Hepatocyte (in vitro differentiated cells): ENCODE data around the gene NTMT2.

ENCODE experiments used
- EZH2 ChIP-seq: fragments of 200-600 bp; sonication (generic); IDR thresholded peaks from 2 replicates; pipeline ENCODE4 v1.6.1; 2016; ENCODE audit warnings: antibody characterized with exemption, mild to moderate bottlenecking, borderline replicate concordance
- EZH2phosphoT487 ChIP-seq: fragments of 200-600 bp; sonication (generic); IDR thresholded peaks from one replicate; pipeline ENCODE4 v1.6.1; 2018; ENCODE audit warnings: antibody characterized with exemption, mild to moderate bottlenecking, low read depth, moderate library complexity; ENCODE audit not compliant: unreplicated experiment, severe bottlenecking
- TF ChIP-seq, protein P1 (sequence below): fragments of 200-600 bp; sonication (generic); IDR thresholded peaks from 2 replicates; pipeline ENCODE4 v1.5.1; 2016; ENCODE audit warnings: antibody characterized with exemption, mild to moderate bottlenecking; ENCODE audit not compliant: poor library complexity

DNA sequence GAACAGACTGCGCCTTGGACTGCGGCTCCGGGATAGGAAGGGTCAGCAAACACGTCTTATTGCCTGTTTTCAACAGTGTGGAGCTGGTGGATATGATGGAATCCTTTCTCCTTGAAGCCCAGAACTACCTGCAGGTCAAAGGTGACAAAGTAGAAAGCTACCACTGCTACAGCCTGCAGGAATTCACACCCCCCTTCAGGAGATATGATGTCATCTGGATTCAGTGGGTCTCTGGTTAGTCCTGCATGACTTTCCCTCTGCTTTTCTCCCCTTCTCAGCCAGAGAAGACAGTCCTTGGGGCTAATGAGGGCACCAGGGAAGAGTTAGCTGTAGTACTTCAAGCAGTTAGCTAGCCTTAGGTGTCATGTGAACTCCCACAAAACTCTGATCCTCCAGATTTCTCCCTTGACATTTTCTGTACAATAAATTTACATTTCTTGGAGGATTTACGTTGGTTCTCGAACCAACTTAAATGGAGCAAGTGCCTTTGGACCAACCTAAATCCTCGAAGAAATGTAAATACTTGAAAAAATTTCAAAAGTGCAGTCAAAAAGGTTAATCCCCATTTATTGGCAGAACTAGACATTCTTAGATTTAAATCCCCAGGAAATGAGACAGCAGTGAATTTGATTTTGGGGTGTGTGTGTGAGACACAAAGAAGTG, 20.9 kb downstream of the NTMT2 start:
- TF ChIP-seq, protein P1, sequence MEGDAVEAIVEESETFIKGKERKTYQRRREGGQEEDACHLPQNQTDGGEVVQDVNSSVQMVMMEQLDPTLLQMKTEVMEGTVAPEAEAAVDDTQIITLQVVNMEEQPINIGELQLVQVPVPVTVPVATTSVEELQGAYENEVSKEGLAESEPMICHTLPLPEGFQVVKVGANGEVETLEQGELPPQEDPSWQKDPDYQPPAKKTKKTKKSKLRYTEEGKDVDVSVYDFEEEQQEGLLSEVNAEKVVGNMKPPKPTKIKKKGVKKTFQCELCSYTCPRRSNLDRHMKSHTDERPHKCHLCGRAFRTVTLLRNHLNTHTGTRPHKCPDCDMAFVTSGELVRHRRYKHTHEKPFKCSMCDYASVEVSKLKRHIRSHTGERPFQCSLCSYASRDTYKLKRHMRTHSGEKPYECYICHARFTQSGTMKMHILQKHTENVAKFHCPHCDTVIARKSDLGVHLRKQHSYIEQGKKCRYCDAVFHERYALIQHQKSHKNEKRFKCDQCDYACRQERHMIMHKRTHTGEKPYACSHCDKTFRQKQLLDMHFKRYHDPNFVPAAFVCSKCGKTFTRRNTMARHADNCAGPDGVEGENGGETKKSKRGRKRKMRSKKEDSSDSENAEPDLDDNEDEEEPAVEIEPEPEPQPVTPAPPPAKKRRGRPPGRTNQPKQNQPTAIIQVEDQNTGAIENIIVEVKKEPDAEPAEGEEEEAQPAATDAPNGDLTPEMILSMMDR, result no peak
- no peak for TF ChIP-seq EZH2
- no peak for TF ChIP-seq EZH2phosphoT487
